Fibroblast of lung (primary cell): ENCODE measurements around the gene CHPF2. TPM values are rescaled to one million over a fixed set of nuclear protein-coding genes. Genes with fewer than 3 reads are reported as not detected.

Experiments
- DNase-seq, 2 donors: peaks; one replicate each; pipeline versions ENCODE4 v3.0.0 to v3.0.0-alpha.2; 2010; ENCODE audit warnings: low read depth in 2 of 2
- H2AFZ ChIP-seq: 2 replicates; pipeline ENCODE4 v1.5.1; 2012; ENCODE audit warnings: low read length, control low read depth, inconsistent platforms
- H3K27ac ChIP-seq: 2 replicates; pipeline ENCODE4 v1.5.1; 2011; ENCODE audit warnings: low read length, control low read depth; ENCODE audit not compliant: insufficient read depth
- H3K27me3 ChIP-seq: 2 replicates; pipeline ENCODE4 v1.5.1; 2011; ENCODE audit warnings: mild to moderate bottlenecking, low read length; ENCODE audit not compliant: control insufficient read depth, insufficient read depth
- H3K36me3 ChIP-seq: 2 replicates; pipeline ENCODE4 v1.5.1; 2011; ENCODE audit warnings: low read length; ENCODE audit not compliant: control insufficient read depth, insufficient read depth
- H3K4me1 ChIP-seq: 2 replicates; pipeline ENCODE4 v1.5.1; 2011; ENCODE audit warnings: low read length; ENCODE audit not compliant: control insufficient read depth, insufficient read depth; ENCODE audit errors: extremely low read depth
- H3K4me2 ChIP-seq: 2 replicates; pipeline ENCODE4 v1.5.1; 2011; ENCODE audit warnings: low read length, control low read depth; ENCODE audit not compliant: insufficient read depth; ENCODE audit errors: extremely low read depth
- H3K4me3 ChIP-seq, 4 experiments: fragments of 200-600 bp in 1 of 4; sonication (generic) in 1 of 4; replicated peaks in 1 of 4; 2 replicates each; pipeline ENCODE4 v1.5.1; 2011 to 2016; ENCODE audit warnings: low read length in 4 of 4, low read depth in 3 of 4, mild to moderate bottlenecking in 3 of 4, control low read depth in 2 of 4, inconsistent platforms in 1 of 4, mixed read lengths in 1 of 4; ENCODE audit not compliant: insufficient read depth in 1 of 4; ENCODE audit errors: control extremely low read depth in 1 of 4
- H3K79me2 ChIP-seq: 2 replicates; pipeline ENCODE4 v1.5.1; 2012; ENCODE audit warnings: mild to moderate bottlenecking, low read length, inconsistent platforms; ENCODE audit not compliant: control insufficient read depth, insufficient read depth
- H3K9ac ChIP-seq: 2 replicates; pipeline ENCODE4 v1.5.1; 2011; ENCODE audit warnings: mild to moderate bottlenecking, low read length, control low read depth; ENCODE audit not compliant: insufficient read depth
- H3K9me3 ChIP-seq: 2 replicates; pipeline ENCODE4 v1.5.1; 2012; ENCODE audit warnings: low read depth, low read length; ENCODE audit not compliant: control insufficient read depth, insufficient read depth
- H4K20me1 ChIP-seq: 2 replicates; pipeline ENCODE4 v1.5.1; 2011; ENCODE audit warnings: low read length; ENCODE audit not compliant: control insufficient read depth, insufficient read depth; ENCODE audit errors: extremely low read depth
- CTCF ChIP-seq, 2 donors: IDR thresholded peaks in 1 of 2; conservative IDR thresholded peaks in 1 of 2; 1 replicate in 1 of 2; 2 replicates in 1 of 2; pipeline ENCODE4 v1.5.1; 2011 to 2012; ENCODE audit warnings: low read length in 2 of 2, control low read depth in 1 of 2, inconsistent platforms in 1 of 2, low read depth in 1 of 2, mild to moderate bottlenecking in 1 of 2
- EZH2 ChIP-seq: IDR thresholded peaks from 2 replicates; pipeline ENCODE4 v1.5.1; 2012; ENCODE audit warnings: low read length, control low read depth, mild to moderate bottlenecking; ENCODE audit errors: missing control alignments
- polyA plus RNA-seq, 2 donors: library from polyadenylated mRNA; depleted of rRNA in 1 of 2; stranded (reverse) in 1 of 2; unstranded in 1 of 2; fragments of >200 nt; gene quantifications; 2 replicates each; pipeline ENCODE4 v1.2.1, GENCODE V29; 2011 to 2012; ENCODE audit warnings: missing spikeins in 1 of 2
- total RNA-seq: library from RNA; depleted of rRNA; stranded (reverse); fragments of >200 nt; gene quantifications from 2 replicates; pipeline ENCODE4 v1.2.1, GENCODE V29; 2014

Gene CHPF2
- total and polyA plus RNA-seq, 2 donors (not counting 1 experiment from before 2014, with no cell fraction given), result 42.5 to 46.7 TPM

GRCh38 chr7:151279868-151280267 is 47.6 kb downstream of the CHPF2 start:
- TF ChIP-seq EZH2 (no peak), CTCF (conservative IDR thresholded peaks at IDR 0.05 in 1 of 2, IDR thresholded peaks at IDR 0.05 in 1 of 2; ENCODE audit: low read depth in 1 of 2, low read length in 2 of 2) (no peak)
- Histone ChIP-seq H3K4me3 (no peak overlapping the region), H2AFZ (no peak overlapping the region), H3K79me2 (no peaks in the 10 kb centered on the region), H3K36me3 (no peaks in the 10 kb centered on the region), H3K9ac (no peak overlapping the region), H3K4me1 (no peaks in the 10 kb centered on the region), H3K4me2 (no peak overlapping the region), H3K27ac (no peak overlapping the region), H3K9me3 (no peaks in the 10 kb centered on the region), H4K20me1 (no peaks in the 10 kb centered on the region), H3K27me3 (peaks cover 7% of the 10 kb centered on the region)
- DNase-seq, result no peak

GRCh38 chr7:151280388-151281019 is 48.2 kb downstream of the CHPF2 start:
- H3K27me3 ChIP-seq, result peaks cover 9% of the 10 kb centered on the region
- H3K4me1 ChIP-seq, result no peaks in the 10 kb centered on the region
- H4K20me1 ChIP-seq, result no peaks in the 10 kb centered on the region
- H3K9me3 ChIP-seq, result no peaks in the 10 kb centered on the region
- no peak overlapping the region for H3K4me2 ChIP-seq
- no peak overlapping the region for H3K27ac ChIP-seq
- H3K79me2 ChIP-seq, result no peaks in the 10 kb centered on the region
- H2AFZ ChIP-seq, result no peak overlapping the region
- no peak for TF ChIP-seq CTCF (conservative IDR thresholded peaks at IDR 0.05 in 1 of 2, IDR thresholded peaks at IDR 0.05 in 1 of 2; ENCODE audit: low read depth in 1 of 2, low read length in 2 of 2)
- no peak for TF ChIP-seq EZH2
- no peak for DNase-seq
- no peaks in the 10 kb centered on the region for H3K36me3 ChIP-seq
- H3K9ac ChIP-seq, result no peak overlapping the region
- H3K4me3 ChIP-seq, result no peak overlapping the region

GRCh38 chr7:151281686-151282085 is 49.4 kb downstream of the CHPF2 start:
- H3K36me3 ChIP-seq, result no peaks in the 10 kb centered on the region
- no peaks in the 10 kb centered on the region for H3K79me2 ChIP-seq
- peaks cover 7% of the 10 kb centered on the region for H3K27me3 ChIP-seq
- no peak overlapping the region for H2AFZ ChIP-seq
- no peaks in the 10 kb centered on the region for H3K9me3 ChIP-seq
- no peaks in the 10 kb centered on the region for H4K20me1 ChIP-seq
- no peak overlapping the region for H3K27ac ChIP-seq
- H3K4me3 ChIP-seq, result no peak overlapping the region
- no peak overlapping the region for H3K4me2 ChIP-seq
- no peak overlapping the region for H3K9ac ChIP-seq
- no peak for DNase-seq
- no peaks in the 10 kb centered on the region for H3K4me1 ChIP-seq
- TF ChIP-seq CTCF (conservative IDR thresholded peaks at IDR 0.05 in 1 of 2, IDR thresholded peaks at IDR 0.05 in 1 of 2; ENCODE audit: low read depth in 1 of 2, low read length in 2 of 2), result no peak
- TF ChIP-seq EZH2, result no peak
